Neural cell (in vitro differentiated cells): ENCODE data around the gene CCDC122. TPM values are rescaled to one million over a fixed set of nuclear protein-coding genes. Genes with fewer than 3 reads are reported as not detected.
A peak's percentile ranks its signal among the peaks of the same experiment; 100 is the strongest.

Source experiments
- H2AFZ ChIP-seq: fragments of 200-600, 300-800 bp; sonication (generic), shearing (Covaris generic); 2 replicates; pipeline ENCODE4 v1.6.0; 2014; ENCODE audit warnings: low read depth, mild to moderate bottlenecking, antibody characterized with exemption, low read length, moderate library complexity
- H3F3A ChIP-seq: fragments of 200-600 bp; shearing (Covaris generic); 2 replicates; pipeline ENCODE4 v1.6.1; 2016; ENCODE audit warnings: mild to moderate bottlenecking, moderate library complexity, mixed read lengths, antibody characterized with exemption, low read length; ENCODE audit not compliant: insufficient read depth, poor library complexity, severe bottlenecking
- H3K27ac ChIP-seq: fragments of 200-600, 300-800 bp; sonication (generic), shearing (Covaris generic); 2 replicates; pipeline ENCODE4 v1.5.1; 2014; ENCODE audit warnings: mild to moderate bottlenecking, low read length, moderate library complexity
- H3K27me3 ChIP-seq: fragments of 300-800, 200-600 bp; sonication (generic), shearing (Covaris generic); 2 replicates; pipeline ENCODE4 v1.6.0; 2014; ENCODE audit warnings: mild to moderate bottlenecking, low read depth, low read length, moderate library complexity; ENCODE audit not compliant: insufficient read depth
- H3K36me3 ChIP-seq: fragments of 300-800, 200-600 bp; sonication (generic), shearing (Covaris generic); 2 replicates; pipeline ENCODE4 v1.5.1; 2014; ENCODE audit warnings: mild to moderate bottlenecking, antibody characterized with exemption, low read length, moderate library complexity; ENCODE audit not compliant: insufficient read depth
- H3K4me2 ChIP-seq: fragments of 300-800, 200-600 bp; sonication (generic), shearing (Covaris generic); 2 replicates; pipeline ENCODE4 v1.6.0; 2014; ENCODE audit warnings: mild to moderate bottlenecking, low read length
- H3K4me3 ChIP-seq: fragments of 300-800, 200-600 bp; sonication (generic), shearing (Covaris generic); 2 replicates; pipeline ENCODE4 v1.5.1; 2014; ENCODE audit warnings: mild to moderate bottlenecking, low read length, moderate library complexity
- H3K79me2 ChIP-seq: fragments of 200-600 bp; shearing (Covaris generic); replicated peaks from 2 replicates; pipeline ENCODE4 v1.6.0; 2014; ENCODE audit warnings: mild to moderate bottlenecking, low read length, moderate library complexity; ENCODE audit not compliant: insufficient read depth
- H3K9ac ChIP-seq: fragments of 300-800, 200-600 bp; sonication (generic), shearing (Covaris generic); 2 replicates; pipeline ENCODE4 v1.6.1; 2016; ENCODE audit warnings: mild to moderate bottlenecking, low read length, mixed read lengths
- H3K9me2 ChIP-seq: fragments of 200-600 bp; shearing (Covaris generic); 2 replicates; pipeline ENCODE4 v1.6.1; 2016; ENCODE audit warnings: mild to moderate bottlenecking, low read length, mixed read lengths; ENCODE audit not compliant: insufficient read depth
- H3K9me3 ChIP-seq: fragments of 200-600, 300-800 bp; sonication (generic), shearing (Covaris generic); 2 replicates; pipeline ENCODE4 v1.6.1; 2016; ENCODE audit warnings: mild to moderate bottlenecking, mixed run types, low read length, moderate library complexity, mixed read lengths
- H4K20me1 ChIP-seq: fragments of 200-600 bp; shearing (Covaris generic); 2 replicates; pipeline ENCODE4 v1.6.1; 2016; ENCODE audit warnings: mild to moderate bottlenecking, mixed run types; ENCODE audit not compliant: insufficient read depth
- EP300 ChIP-seq: fragments of 450-650 bp; conservative IDR thresholded peaks from 2 replicates; pipeline ENCODE4 v1.6.1; 2014; ENCODE audit warnings: antibody characterized with exemption, mild to moderate bottlenecking, moderate library complexity; ENCODE audit not compliant: poor library complexity, severe bottlenecking
- EZH2 ChIP-seq: fragments of 200-600, 300-800 bp; shearing (Covaris generic), sonication (generic); IDR thresholded peaks from 2 replicates; pipeline ENCODE4 v1.6.1; 2014; ENCODE audit warnings: antibody characterized with exemption, low read length, borderline replicate concordance, mild to moderate bottlenecking; ENCODE audit not compliant: insufficient read depth, poor library complexity, severe bottlenecking
- MXI1 ChIP-seq: fragments of 450-650 bp; conservative IDR thresholded peaks from 2 replicates; pipeline ENCODE4 v1.6.1; 2014; ENCODE audit warnings: antibody characterized with exemption, mild to moderate bottlenecking; ENCODE audit not compliant: poor library complexity, severe bottlenecking
- POLR2AphosphoS5 ChIP-seq: IDR thresholded peaks from 2 replicates; pipeline ENCODE4 v1.6.1; 2012
- RAD21 ChIP-seq: fragments of 450-650 bp; conservative IDR thresholded peaks from 2 replicates; pipeline ENCODE4 v1.6.1; 2014; ENCODE audit warnings: antibody characterized with exemption, mild to moderate bottlenecking, moderate library complexity
- SMC3 ChIP-seq: fragments of 450-650 bp; conservative IDR thresholded peaks from 2 replicates; pipeline ENCODE4 v1.6.1; 2014; ENCODE audit warnings: antibody characterized with exemption, mild to moderate bottlenecking, moderate library complexity; ENCODE audit not compliant: poor library complexity
- TAF1 ChIP-seq: IDR thresholded peaks from 2 replicates; pipeline ENCODE4 v1.6.1; 2012; ENCODE audit warnings: low read depth
- polyA plus RNA-seq: library from polyadenylated mRNA; depleted of rRNA; stranded (reverse); fragments of >200 nt; gene quantifications from 2 replicates; pipeline ENCODE4 v1.2.3, GENCODE V29; 2014
- TF ChIP-seq, protein P1 (sequence below): fragments of 450-650 bp; IDR thresholded peaks from 2 replicates; pipeline ENCODE4 v1.5.1; 2014; ENCODE audit warnings: antibody characterized with exemption, mild to moderate bottlenecking, moderate library complexity; ENCODE audit not compliant: poor library complexity, severe bottlenecking
- TF ChIP-seq, protein P2 (sequence below): IDR thresholded peaks from 2 replicates; pipeline ENCODE4 v1.6.1; 2012; ENCODE audit warnings: borderline replicate concordance

Gene CCDC122
- polyA plus RNA-seq, 1 donor from 2014 or later: 0.79 TPM

DNA sequence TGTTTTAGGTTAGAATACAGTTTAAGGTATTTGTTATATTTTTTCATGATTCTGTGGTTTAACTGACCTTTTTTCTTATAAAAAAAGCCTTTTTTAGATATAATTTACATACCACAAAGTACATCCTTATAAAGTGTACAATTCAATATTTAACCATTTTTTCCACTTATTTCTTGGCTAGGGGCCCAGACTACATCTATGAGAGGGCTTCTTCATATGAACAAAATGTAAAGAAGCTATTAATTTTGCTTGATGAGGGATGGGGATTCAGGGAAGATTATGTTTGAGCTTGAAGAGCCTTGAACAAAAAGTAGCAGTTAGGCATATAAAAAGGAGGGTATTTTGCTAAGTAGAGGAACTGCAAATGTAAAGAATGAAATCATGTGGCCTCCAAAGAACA is 2.2 kb downstream of the CCDC122 start:
- H3K79me2 ChIP-seq: no peaks in the 10 kb centered on the region
- TF ChIP-seq SMC3 (no peak), TAF1 (no peak)
- H3K9me3 ChIP-seq: no peaks in the 10 kb centered on the region
- no peak overlapping the region for H3K4me2 ChIP-seq
- H3K9me2 ChIP-seq: no peaks in the 10 kb centered on the region
- no peak overlapping the region for H2AFZ ChIP-seq
- no peak overlapping the region for H3K9ac ChIP-seq
- peaks cover 4% of the 10 kb centered on the region for H3F3A ChIP-seq
- no peaks in the 10 kb centered on the region for H4K20me1 ChIP-seq
- H3K27me3 ChIP-seq: peaks cover 36% of the 10 kb centered on the region
- no peak overlapping the region for H3K27ac ChIP-seq
- H3K4me3 ChIP-seq: no peak overlapping the region
- no peaks in the 10 kb centered on the region for H3K36me3 ChIP-seq

DNA sequence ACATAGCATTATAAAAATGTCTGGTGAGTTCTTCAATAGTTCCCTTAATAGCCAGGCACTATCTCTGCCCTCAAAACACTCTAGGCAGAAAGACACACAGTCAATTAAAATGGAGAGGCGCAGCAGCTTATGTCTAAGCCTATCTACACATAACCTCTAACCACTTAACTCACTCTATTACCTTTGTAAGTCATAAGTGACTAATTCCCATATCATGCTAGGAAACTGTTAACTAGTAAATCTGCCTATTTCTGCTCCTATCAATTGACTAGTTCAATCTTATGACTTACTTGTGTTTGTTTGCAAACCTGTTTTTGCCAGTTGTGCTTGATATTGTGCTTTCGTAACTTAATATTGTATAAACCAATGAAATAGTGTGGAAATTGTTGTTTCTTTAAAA is 3.2 kb downstream of the CCDC122 start:
- H3K9me2 ChIP-seq: no peaks in the 10 kb centered on the region
- no peak overlapping the region for H3K27ac ChIP-seq
- no peak overlapping the region for H3K4me2 ChIP-seq
- H3F3A ChIP-seq: peaks cover 4% of the 10 kb centered on the region
- no peaks in the 10 kb centered on the region for H3K9me3 ChIP-seq
- H3K9ac ChIP-seq: no peak overlapping the region
- no peaks in the 10 kb centered on the region for H3K79me2 ChIP-seq
- H3K4me3 ChIP-seq: no peak overlapping the region
- no peaks in the 10 kb centered on the region for H3K36me3 ChIP-seq
- TF ChIP-seq, protein P1, sequence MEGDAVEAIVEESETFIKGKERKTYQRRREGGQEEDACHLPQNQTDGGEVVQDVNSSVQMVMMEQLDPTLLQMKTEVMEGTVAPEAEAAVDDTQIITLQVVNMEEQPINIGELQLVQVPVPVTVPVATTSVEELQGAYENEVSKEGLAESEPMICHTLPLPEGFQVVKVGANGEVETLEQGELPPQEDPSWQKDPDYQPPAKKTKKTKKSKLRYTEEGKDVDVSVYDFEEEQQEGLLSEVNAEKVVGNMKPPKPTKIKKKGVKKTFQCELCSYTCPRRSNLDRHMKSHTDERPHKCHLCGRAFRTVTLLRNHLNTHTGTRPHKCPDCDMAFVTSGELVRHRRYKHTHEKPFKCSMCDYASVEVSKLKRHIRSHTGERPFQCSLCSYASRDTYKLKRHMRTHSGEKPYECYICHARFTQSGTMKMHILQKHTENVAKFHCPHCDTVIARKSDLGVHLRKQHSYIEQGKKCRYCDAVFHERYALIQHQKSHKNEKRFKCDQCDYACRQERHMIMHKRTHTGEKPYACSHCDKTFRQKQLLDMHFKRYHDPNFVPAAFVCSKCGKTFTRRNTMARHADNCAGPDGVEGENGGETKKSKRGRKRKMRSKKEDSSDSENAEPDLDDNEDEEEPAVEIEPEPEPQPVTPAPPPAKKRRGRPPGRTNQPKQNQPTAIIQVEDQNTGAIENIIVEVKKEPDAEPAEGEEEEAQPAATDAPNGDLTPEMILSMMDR: no peak
- TF ChIP-seq SMC3: no peak
- no peak for TF ChIP-seq TAF1
- TF ChIP-seq EP300: no peak
- no peak for TF ChIP-seq RAD21
- TF ChIP-seq POLR2AphosphoS5: no peak
- TF ChIP-seq MXI1: no peak
- TF ChIP-seq, protein P2, sequence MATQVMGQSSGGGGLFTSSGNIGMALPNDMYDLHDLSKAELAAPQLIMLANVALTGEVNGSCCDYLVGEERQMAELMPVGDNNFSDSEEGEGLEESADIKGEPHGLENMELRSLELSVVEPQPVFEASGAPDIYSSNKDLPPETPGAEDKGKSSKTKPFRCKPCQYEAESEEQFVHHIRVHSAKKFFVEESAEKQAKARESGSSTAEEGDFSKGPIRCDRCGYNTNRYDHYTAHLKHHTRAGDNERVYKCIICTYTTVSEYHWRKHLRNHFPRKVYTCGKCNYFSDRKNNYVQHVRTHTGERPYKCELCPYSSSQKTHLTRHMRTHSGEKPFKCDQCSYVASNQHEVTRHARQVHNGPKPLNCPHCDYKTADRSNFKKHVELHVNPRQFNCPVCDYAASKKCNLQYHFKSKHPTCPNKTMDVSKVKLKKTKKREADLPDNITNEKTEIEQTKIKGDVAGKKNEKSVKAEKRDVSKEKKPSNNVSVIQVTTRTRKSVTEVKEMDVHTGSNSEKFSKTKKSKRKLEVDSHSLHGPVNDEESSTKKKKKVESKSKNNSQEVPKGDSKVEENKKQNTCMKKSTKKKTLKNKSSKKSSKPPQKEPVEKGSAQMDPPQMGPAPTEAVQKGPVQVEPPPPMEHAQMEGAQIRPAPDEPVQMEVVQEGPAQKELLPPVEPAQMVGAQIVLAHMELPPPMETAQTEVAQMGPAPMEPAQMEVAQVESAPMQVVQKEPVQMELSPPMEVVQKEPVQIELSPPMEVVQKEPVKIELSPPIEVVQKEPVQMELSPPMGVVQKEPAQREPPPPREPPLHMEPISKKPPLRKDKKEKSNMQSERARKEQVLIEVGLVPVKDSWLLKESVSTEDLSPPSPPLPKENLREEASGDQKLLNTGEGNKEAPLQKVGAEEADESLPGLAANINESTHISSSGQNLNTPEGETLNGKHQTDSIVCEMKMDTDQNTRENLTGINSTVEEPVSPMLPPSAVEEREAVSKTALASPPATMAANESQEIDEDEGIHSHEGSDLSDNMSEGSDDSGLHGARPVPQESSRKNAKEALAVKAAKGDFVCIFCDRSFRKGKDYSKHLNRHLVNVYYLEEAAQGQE: no peak
- no peak for TF ChIP-seq EZH2
- H2AFZ ChIP-seq: no peak overlapping the region
- peaks cover 34% of the 10 kb centered on the region for H3K27me3 ChIP-seq
- no peaks in the 10 kb centered on the region for H4K20me1 ChIP-seq

DNA sequence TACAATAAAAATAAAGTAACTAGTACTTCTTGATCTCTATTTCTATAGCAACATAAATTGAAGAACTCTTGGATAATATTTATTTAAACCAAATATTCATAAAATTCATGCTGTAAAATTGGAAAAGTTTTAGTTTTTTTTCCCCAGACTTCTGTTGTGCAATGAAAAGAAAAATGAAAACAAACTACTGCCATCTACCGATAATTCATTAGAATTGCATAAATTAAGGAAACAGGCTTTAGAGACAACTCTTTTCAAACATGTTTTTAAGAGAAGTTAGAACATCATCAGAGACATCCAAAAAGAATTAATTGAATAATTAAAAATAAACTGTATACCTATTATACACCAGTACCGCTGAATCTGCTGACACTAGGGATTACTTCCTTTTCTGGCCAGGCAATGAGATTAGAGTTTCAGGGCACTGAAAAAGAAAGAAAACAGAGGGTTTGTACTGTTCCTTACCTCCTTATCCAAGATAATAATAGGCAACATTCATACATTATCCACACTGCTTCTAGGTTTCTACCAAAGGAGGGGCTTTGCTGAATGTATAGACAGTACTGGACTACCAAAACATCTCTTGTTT is 4.9 kb downstream of the CCDC122 start:
- Histone ChIP-seq H3F3A (no peaks in the 10 kb centered on the region), H3K36me3 (no peaks in the 10 kb centered on the region), H3K4me3 (no peak overlapping the region), H3K9me3 (no peaks in the 10 kb centered on the region), H3K27me3 (peaks cover 16% of the 10 kb centered on the region), H3K9ac (no peak overlapping the region), H3K4me2 (no peak overlapping the region), H3K79me2 (no peaks in the 10 kb centered on the region), H3K9me2 (no peaks in the 10 kb centered on the region), H3K27ac (no peak overlapping the region), H2AFZ (no peak overlapping the region), H4K20me1 (no peaks in the 10 kb centered on the region)
- TF ChIP-seq MXI1: no peak
- peak; percentile 79 for TF ChIP-seq RAD21
- peak; percentile 75 for TF ChIP-seq SMC3
- TF ChIP-seq EP300: no peak
- no peak for TF ChIP-seq TAF1
- TF ChIP-seq, protein P2: no peak
- TF ChIP-seq, protein P1: peak; percentile 71
- TF ChIP-seq EZH2: no peak
